GM12891 (cell line): ENCODE data around the gene SLC7A11.
A peak's percentile ranks its signal among the peaks of the same experiment; 100 is the strongest.
"Not testable (repeated sequence)": the region's sequence is repeated elsewhere in the genome, so short reads cannot be mapped to it uniquely, and the experiment has no call there.

Experiments
- DNase-seq: peaks from one replicate; pipeline ENCODE4 v3.0.0; 2011; ENCODE audit warnings: low spot score; ENCODE audit not compliant: insufficient read length
- FAIRE-seq: peaks from 2 replicates; lab custom pipeline; 2011; peaks lifted over from hg19 to GRCh38; lab: Jason Lieb, UNC
- PAX5 ChIP-seq: IDR thresholded peaks from 2 replicates; pipeline ENCODE4 v1.6.1; 2011; ENCODE audit warnings: low read length, moderate library complexity, mild to moderate bottlenecking; ENCODE audit not compliant: insufficient read depth, severe bottlenecking
- POLR2A ChIP-seq: IDR thresholded peaks from 2 replicates; pipeline ENCODE4 v1.6.1; 2011; ENCODE audit warnings: low read depth, low read length, control low read depth
- POLR2AphosphoS5 ChIP-seq: IDR thresholded peaks from 2 replicates; pipeline ENCODE4 v1.6.1; 2011; ENCODE audit warnings: low read depth, low read length, control low read depth
- POU2F2 ChIP-seq: IDR thresholded peaks from 2 replicates; pipeline ENCODE4 v1.6.1; 2011; ENCODE audit warnings: low read depth, mild to moderate bottlenecking, control low read depth, low read length, moderate library complexity
- SPI1 ChIP-seq: IDR thresholded peaks from 2 replicates; pipeline ENCODE4 v1.6.1; 2011; ENCODE audit warnings: low read depth, low read length, control low read depth
- TAF1 ChIP-seq: IDR thresholded peaks from 2 replicates; pipeline ENCODE4 v1.6.1; 2011; ENCODE audit warnings: low read depth, low read length, control low read depth

The SLC7A11 gene

DNA sequence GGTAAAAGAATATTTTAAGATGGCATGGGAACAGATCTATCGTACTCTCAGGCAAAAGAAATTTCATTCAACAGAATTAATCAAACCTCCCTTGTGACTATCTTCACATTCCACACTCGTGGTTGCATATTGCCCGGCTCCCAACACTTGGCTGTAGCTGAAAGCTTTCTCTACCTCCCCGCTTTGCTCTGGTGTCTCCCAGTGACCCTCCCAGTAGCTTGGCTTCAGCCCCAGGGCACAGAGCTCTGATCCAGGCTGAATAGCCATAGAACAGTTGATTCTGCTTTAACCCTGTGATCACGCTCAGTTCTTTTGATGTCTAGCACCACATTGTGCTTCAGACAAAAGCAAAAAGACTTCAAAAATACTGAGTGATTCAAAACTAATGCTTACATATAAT, 24.6 kb downstream of the SLC7A11 start:
- no peak for FAIRE-seq
- TF ChIP-seq PAX5: no peak
- DNase-seq: no peak

DNA sequence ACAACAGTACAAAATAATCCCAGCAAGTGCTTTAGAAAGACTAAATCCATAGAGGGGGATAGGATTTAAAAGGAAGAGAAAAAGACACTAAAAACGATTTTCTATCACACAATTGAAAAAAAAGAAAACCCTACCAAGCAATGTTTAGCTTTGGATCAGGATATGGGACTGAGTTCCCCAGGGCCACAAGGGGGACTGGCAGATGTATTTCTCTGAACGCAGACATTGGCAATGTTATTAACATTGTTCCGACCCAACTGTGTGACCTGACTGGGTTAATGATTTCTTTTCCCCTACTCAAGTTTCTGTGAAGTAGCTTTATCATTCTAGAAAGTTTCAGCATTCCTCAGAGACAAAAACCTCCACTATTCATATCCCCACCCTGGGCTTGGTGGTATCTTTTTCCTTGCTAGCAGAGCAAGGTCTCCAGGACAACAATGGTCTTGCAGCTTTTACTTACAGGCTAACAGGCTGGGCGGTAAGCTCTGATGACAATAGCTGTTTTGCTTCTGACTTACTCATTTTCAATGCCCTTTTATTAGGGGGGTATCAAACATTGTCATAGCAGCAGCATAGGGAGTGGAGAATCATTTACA, 25.8 kb downstream of the SLC7A11 start:
- FAIRE-seq (no peak), DNase-seq (no peak)
- TF ChIP-seq POLR2AphosphoS5 (no peak), PAX5 (no peak), POLR2A (no peak), SPI1 (no peak), TAF1 (no peak), POU2F2 (no peak)

DNA sequence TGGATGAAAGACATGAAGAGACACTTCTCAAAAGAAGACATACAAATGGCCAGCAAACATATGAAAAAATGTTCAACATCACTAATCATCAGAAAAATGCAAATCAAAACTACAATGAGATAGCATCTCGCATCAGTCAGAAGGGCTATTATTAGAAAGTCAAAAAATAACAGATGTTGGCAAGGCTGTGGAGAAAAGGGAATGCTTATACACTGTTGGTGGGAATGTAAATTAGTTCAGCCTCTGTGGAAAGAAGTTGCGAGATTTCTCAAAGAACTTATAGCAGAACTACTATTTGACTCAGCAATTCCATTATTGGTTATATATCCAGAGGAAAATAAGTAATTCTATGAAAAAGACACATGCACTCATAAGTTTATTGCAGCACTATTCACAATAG, 31.6 kb downstream of the SLC7A11 start:
- DNase-seq, FAIRE-seq: not testable (repeated sequence)

- no peak for FAIRE-seq
- TF ChIP-seq SPI1 (no peak), POLR2AphosphoS5 (no peak), POLR2A (no peak), PAX5 (no peak), POU2F2 (no peak), TAF1 (no peak)
- DNase-seq: no peak
Measured at GRCh38 chr4:138209094-138209493, 33.1 kb downstream of the SLC7A11 start.

DNA sequence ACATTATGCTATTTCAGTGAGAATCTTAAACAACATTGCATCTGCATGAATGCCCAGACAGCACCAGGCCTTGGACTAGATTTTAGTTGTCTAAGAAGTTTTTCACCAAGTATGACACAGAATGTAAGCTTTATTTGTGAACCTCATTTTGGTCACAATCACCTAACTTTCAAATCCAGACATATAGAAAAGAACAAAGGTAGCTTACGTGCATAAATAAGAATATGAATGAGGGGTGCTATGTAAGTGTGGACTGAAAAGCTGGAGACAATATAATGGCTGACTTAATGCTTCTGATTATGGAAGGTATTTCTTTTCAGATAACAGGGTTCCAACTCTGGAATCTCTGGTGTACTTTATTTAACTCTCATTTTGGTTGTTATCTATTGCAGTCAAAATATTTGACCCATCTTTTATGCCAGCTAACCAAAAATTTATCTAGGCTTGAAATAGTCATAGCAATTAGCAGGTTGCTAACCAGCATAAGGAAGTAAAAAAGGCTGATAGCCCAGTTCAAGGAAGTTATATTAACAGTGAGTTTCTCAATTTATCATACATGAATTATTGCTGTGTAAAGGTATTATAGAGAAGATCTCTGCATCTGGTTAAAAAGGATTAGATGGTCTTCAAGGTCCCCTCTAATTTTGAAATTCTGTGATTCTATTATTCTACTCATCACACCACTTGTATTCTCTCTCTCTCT, 36.5 kb downstream of the SLC7A11 start:
- DNase-seq (no peak), FAIRE-seq (no peak)
- no peak for TF ChIP-seq POU2F2
- no peak for TF ChIP-seq SPI1
- no peak for TF ChIP-seq TAF1
- TF ChIP-seq PAX5: no peak
- no peak for TF ChIP-seq POLR2AphosphoS5
- TF ChIP-seq POLR2A: no peak

DNA sequence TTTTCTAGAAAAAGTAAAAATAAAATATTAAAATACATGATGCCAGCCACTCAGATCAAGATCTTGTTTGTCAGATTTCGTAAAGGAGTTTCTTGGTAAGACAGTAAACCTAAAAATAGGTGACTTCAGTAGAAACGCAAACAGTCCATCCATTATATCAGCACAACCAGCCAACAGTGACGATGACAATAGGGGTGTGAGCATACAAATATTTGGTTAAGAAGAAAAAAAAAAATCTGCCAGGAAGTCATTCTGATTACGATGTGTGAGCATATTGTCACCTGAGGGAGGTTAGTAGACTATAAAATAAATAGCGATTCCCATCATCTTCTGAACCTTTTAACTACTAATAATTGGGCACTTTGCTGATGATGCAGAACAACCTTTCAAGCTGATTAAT, 37.6 kb downstream of the SLC7A11 start:
- TF ChIP-seq POLR2AphosphoS5 (no peak), TAF1 (no peak), POU2F2 (no peak)
- DNase-seq: no peak
- FAIRE-seq: no peak

GRCh38 chr4:138202686-138203085, 39.5 kb downstream of the SLC7A11 start:
- no peak for TF ChIP-seq POLR2AphosphoS5
- TF ChIP-seq POLR2A: no peak
- TF ChIP-seq POU2F2: no peak
- TF ChIP-seq PAX5: no peak
- TF ChIP-seq SPI1: no peak
- TF ChIP-seq TAF1: no peak
- DNase-seq: no peak
- no peak for FAIRE-seq

DNA sequence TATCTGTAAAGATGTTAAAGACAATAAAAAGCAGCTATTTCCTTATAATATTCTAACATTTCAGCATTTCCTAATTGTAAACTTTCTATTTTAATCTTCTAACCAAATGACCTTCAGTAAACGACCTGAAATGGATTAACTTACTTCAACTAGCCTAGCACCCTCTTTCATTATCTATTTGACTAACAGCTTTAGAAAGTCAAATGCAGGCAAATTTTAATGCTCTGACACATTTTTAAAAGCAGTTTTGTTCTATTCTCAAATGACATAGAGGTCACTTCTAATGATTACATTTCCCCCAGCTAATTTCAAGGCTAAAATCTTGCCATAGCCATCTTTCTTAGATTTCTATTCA, 41.9 kb downstream of the SLC7A11 start:
- TF ChIP-seq SPI1 (no peak), TAF1 (no peak), POLR2A (no peak), POLR2AphosphoS5 (no peak)
- FAIRE-seq (no peak), DNase-seq (no peak)

- no peak for DNase-seq
Measured at GRCh38 chr4:138199568-138200235, 42.4 kb downstream of the SLC7A11 start.

GRCh38 chr4:138196153-138196552, 46.0 kb downstream of the SLC7A11 start:
- no peak for TF ChIP-seq SPI1
- TF ChIP-seq PAX5: no peak
- TF ChIP-seq TAF1: no peak
- no peak for TF ChIP-seq POU2F2
- TF ChIP-seq POLR2AphosphoS5: no peak
- TF ChIP-seq POLR2A: no peak
- FAIRE-seq (no peak), DNase-seq (no peak)

More at GRCh38 chr4:138199568-138200235, 42.4 kb downstream of the SLC7A11 start:
- peak; percentile 70 for FAIRE-seq
- no peak for TF ChIP-seq POLR2AphosphoS5

GRCh38 chr4:138193963-138194362, 48.2 kb downstream of the SLC7A11 start:
- TF ChIP-seq PAX5 (no peak), SPI1 (no peak), TAF1 (no peak), POLR2A (no peak), POU2F2 (no peak), POLR2AphosphoS5 (no peak)
- DNase-seq (no peak), FAIRE-seq (peak; percentile 20)
